Sigmoid colon (tissue), 4 donors: ENCODE data around the gene OLFML3.

Source experiments
- POLR2AphosphoS5 ChIP-seq, 4 donors: sonication (generic); formaldehyde crosslinking; IDR thresholded peaks; one replicate each; pipeline ENCODE4 v1.6.1; 2017; ENCODE audit warnings: antibody characterized with exemption in 4 of 4
- TF ChIP-seq, protein P1 (sequence below), 4 experiments: fragments of 450-650 bp in 3 of 4; fragments of 200-600 bp in 1 of 4; IDR thresholded peaks; one replicate each; pipeline ENCODE4 v1.5.1; 2016 to 2019; ENCODE audit warnings: antibody characterized with exemption in 4 of 4, mild to moderate bottlenecking in 3 of 4, moderate library complexity in 2 of 4

DNA sequence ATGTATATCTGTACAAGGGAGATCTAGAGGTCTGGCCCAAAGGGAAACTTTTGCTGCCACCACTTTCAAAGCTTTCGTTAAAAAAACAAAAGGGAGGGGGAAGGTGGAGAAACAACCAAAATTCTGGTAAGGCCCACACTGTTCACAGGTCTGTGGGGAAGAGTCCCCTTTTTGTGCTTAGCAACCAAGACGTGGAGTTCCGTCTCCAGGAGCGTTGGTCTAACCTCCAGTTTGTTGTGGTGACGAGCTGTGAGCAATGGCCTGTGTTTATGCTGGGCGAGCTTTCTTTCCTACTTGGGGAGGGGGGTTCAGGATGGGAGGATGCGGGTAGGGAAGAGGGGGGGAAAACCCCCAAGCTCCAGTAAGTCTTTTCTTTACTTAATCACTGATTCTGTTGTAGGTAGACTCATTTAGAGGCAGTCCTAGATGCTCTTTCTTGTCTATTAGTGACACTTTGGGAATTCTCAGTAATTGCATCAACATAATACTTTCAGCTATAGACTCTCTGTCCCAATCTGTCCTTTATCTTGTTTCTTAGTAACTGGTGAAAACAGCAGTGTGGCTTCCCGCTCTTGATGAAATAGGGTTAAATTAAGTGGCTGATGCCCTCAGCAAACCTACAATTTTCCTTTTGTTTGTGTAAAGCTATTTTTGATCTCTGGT is 48.6 kb upstream of the OLFML3 start:
- TF ChIP-seq, protein P1, sequence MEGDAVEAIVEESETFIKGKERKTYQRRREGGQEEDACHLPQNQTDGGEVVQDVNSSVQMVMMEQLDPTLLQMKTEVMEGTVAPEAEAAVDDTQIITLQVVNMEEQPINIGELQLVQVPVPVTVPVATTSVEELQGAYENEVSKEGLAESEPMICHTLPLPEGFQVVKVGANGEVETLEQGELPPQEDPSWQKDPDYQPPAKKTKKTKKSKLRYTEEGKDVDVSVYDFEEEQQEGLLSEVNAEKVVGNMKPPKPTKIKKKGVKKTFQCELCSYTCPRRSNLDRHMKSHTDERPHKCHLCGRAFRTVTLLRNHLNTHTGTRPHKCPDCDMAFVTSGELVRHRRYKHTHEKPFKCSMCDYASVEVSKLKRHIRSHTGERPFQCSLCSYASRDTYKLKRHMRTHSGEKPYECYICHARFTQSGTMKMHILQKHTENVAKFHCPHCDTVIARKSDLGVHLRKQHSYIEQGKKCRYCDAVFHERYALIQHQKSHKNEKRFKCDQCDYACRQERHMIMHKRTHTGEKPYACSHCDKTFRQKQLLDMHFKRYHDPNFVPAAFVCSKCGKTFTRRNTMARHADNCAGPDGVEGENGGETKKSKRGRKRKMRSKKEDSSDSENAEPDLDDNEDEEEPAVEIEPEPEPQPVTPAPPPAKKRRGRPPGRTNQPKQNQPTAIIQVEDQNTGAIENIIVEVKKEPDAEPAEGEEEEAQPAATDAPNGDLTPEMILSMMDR (IDR thresholded peaks at IDR 0.05): no peak
- TF ChIP-seq POLR2AphosphoS5 (IDR thresholded peaks at IDR 0.05): no peak
